ENCODE results near the gene HS6ST3.

HS6ST3 gene

DNA sequence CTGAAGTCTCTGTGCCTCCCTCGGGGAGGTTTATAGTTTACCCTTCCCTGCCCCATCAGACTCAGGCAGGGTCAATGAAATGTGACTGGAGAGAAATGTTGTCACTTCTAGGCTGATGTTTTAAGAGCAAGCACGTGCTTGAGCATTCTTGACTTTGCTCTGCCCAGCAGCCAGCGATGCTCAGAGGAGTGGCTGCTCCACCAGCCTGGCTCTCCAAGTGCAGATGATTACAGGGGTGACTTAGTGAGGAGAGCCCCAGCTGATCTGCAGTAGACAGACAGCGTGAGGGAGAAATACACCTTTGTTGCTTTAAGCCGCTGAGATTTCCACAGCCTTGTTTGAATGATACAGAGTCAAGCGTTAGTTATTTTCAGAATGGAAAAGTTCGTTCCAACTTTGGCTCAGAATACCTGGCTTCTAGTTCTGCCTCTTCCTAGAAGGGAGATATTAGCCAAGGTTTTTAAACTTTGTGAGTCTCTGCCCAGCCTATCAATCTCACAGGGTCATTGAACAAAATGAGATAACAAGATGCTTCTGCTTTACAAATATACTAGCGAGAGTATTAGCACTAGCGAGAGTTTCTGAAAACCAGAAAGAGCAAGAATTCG is 760.7 kb downstream of the HS6ST3 start:
- no peaks in the 10 kb centered on the region for H3K4me1 ChIP-seq (ENCODE audit: insufficient read depth, low read length)
- DNase-seq: no peak
- no peak overlapping the region for H2AFZ ChIP-seq (ENCODE audit: low read depth, low read length)
- no peak overlapping the region for H3K27ac ChIP-seq (ENCODE audit: low read length)
- no peaks in the 10 kb centered on the region for H3K36me3 ChIP-seq (ENCODE audit: insufficient read depth, low read length)
- no peak overlapping the region for H3K4me3 ChIP-seq (ENCODE audit: low read depth in 1 of 2, low read length in 2 of 2)
- H3K9me3 ChIP-seq (ENCODE audit: insufficient read depth, low read length, severe bottlenecking): no peaks in the 10 kb centered on the region
- no peak for TF ChIP-seq EZH2 (IDR thresholded peaks at IDR 0.05; ENCODE audit: borderline replicate concordance, low read depth, low read length, severe bottlenecking)
- TF ChIP-seq, protein P1, sequence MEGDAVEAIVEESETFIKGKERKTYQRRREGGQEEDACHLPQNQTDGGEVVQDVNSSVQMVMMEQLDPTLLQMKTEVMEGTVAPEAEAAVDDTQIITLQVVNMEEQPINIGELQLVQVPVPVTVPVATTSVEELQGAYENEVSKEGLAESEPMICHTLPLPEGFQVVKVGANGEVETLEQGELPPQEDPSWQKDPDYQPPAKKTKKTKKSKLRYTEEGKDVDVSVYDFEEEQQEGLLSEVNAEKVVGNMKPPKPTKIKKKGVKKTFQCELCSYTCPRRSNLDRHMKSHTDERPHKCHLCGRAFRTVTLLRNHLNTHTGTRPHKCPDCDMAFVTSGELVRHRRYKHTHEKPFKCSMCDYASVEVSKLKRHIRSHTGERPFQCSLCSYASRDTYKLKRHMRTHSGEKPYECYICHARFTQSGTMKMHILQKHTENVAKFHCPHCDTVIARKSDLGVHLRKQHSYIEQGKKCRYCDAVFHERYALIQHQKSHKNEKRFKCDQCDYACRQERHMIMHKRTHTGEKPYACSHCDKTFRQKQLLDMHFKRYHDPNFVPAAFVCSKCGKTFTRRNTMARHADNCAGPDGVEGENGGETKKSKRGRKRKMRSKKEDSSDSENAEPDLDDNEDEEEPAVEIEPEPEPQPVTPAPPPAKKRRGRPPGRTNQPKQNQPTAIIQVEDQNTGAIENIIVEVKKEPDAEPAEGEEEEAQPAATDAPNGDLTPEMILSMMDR (IDR thresholded peaks at IDR 0.05; ENCODE audit: borderline replicate concordance, extremely low read depth, low read length, poor library complexity, severe bottlenecking): no peak
- ATAC-seq (ENCODE audit: insufficient read depth, low read depth): no peak
- H3K4me2 ChIP-seq (ENCODE audit: insufficient read depth, low read length): no peak overlapping the region
- no peak overlapping the region for H3K9ac ChIP-seq (ENCODE audit: low read depth, low read length)
- H3K79me2 ChIP-seq (ENCODE audit: insufficient read depth, low read length): no peaks in the 10 kb centered on the region
- H4K20me1 ChIP-seq (ENCODE audit: insufficient read depth, low read length): no peaks in the 10 kb centered on the region
- no peaks in the 10 kb centered on the region for H3K27me3 ChIP-seq (ENCODE audit: insufficient read depth, low read length, poor library complexity)

DNA sequence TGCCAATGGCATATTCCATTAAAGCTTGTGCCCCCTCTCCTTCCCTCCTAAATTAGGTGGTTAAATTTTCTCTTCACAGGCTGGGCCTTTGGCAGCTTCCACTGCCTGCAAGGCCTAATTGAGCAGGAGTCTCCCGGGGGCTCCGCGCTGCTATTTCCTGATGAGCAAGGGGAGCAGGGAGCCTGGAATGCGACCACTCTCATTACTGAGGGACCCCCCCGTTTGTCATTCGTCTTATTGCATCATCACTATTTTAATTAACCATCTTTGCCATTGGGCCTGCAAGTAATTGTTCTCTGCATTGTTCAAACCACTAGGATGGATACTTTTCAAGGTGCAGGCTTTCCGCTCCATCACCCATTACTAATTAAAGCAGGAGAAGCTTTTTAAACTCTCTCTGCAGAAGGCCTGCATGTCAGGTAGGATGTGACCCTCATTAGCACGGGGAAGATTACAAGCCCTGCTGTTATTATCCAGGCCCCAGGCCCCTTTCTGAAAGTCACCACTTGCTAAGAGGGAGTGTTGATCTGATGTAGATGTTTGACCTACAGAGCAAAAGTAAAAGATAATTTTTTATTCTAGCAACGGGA is 762.0 kb downstream of the HS6ST3 start:
- no peak overlapping the region for H3K27ac ChIP-seq (ENCODE audit: low read length)

DNA sequence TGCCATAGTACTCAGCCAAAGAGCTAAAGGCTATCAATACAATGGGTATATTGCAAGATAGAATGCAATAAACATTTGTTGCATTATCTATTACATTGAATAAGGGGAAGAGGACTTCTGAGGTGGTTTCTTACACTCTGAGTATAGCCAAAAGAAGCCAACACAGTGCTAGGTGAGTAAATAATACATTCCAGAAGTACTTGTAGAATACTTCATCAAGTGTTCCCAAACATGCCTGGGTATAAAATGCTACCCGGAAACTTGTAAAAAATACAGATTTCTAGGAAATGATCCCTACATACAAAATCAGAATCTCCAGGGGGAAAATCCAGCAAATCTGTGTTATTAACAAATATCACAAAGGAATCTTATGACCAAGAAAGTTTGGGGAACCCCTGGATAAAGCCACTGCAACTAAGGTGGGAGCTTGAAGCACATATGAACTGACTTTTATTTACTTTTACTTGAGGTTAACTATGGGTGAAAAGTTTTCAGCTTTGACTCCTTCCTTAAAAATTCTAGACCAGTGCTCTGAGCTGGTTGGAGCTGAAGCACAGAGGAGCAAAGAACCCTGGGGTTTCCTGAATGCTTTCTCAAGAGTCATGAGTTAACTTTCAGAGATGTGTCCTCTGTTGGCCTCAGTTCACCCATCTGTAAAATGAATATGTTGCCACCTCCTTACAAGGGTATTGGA is 768.4 kb downstream of the HS6ST3 start:
- no peaks in the 10 kb centered on the region for H3K36me3 ChIP-seq (ENCODE audit: insufficient read depth, low read length)
- H2AFZ ChIP-seq (ENCODE audit: low read depth, low read length): no peak overlapping the region
- no peak overlapping the region for H3K4me2 ChIP-seq (ENCODE audit: insufficient read depth, low read length)
- no peak overlapping the region for H3K4me3 ChIP-seq (ENCODE audit: low read depth in 1 of 2, low read length in 2 of 2)
- H3K27me3 ChIP-seq (ENCODE audit: insufficient read depth, low read length, poor library complexity): no peaks in the 10 kb centered on the region
- no peak overlapping the region for H3K27ac ChIP-seq (ENCODE audit: low read length)
- no peaks in the 10 kb centered on the region for H4K20me1 ChIP-seq (ENCODE audit: insufficient read depth, low read length)
- H3K4me1 ChIP-seq (ENCODE audit: insufficient read depth, low read length): no peaks in the 10 kb centered on the region
- no peaks in the 10 kb centered on the region for H3K79me2 ChIP-seq (ENCODE audit: insufficient read depth, low read length)
- TF ChIP-seq, protein P1 (IDR thresholded peaks at IDR 0.05; ENCODE audit: borderline replicate concordance, extremely low read depth, low read length, poor library complexity, severe bottlenecking): no peak
- no peak for TF ChIP-seq EZH2 (IDR thresholded peaks at IDR 0.05; ENCODE audit: borderline replicate concordance, low read depth, low read length, severe bottlenecking)
- no peak for DNase-seq
- no peaks in the 10 kb centered on the region for H3K9me3 ChIP-seq (ENCODE audit: insufficient read depth, low read length, severe bottlenecking)
- H3K9ac ChIP-seq (ENCODE audit: low read depth, low read length): no peak overlapping the region
- no peak for ATAC-seq (ENCODE audit: insufficient read depth, low read depth)

More for the DNA sequence above, 762.0 kb downstream of the HS6ST3 start:
- TF ChIP-seq, protein P1 (IDR thresholded peaks at IDR 0.05; ENCODE audit: borderline replicate concordance, extremely low read depth, low read length, poor library complexity, severe bottlenecking): no peak
- no peak for TF ChIP-seq EZH2 (IDR thresholded peaks at IDR 0.05; ENCODE audit: borderline replicate concordance, low read depth, low read length, severe bottlenecking)
- ATAC-seq (ENCODE audit: insufficient read depth, low read depth): no peak
- no peak for DNase-seq
- no peaks in the 10 kb centered on the region for H3K36me3 ChIP-seq (ENCODE audit: insufficient read depth, low read length)
- H2AFZ ChIP-seq (ENCODE audit: low read depth, low read length): no peak overlapping the region
- no peak overlapping the region for H3K4me3 ChIP-seq (ENCODE audit: low read depth in 1 of 2, low read length in 2 of 2)
- no peaks in the 10 kb centered on the region for H4K20me1 ChIP-seq (ENCODE audit: insufficient read depth, low read length)
- H3K4me1 ChIP-seq (ENCODE audit: insufficient read depth, low read length): no peaks in the 10 kb centered on the region
- H3K4me2 ChIP-seq (ENCODE audit: insufficient read depth, low read length): no peak overlapping the region
- no peaks in the 10 kb centered on the region for H3K27me3 ChIP-seq (ENCODE audit: insufficient read depth, low read length, poor library complexity)
- no peaks in the 10 kb centered on the region for H3K79me2 ChIP-seq (ENCODE audit: insufficient read depth, low read length)
- no peaks in the 10 kb centered on the region for H3K9me3 ChIP-seq (ENCODE audit: insufficient read depth, low read length, severe bottlenecking)
- no peak overlapping the region for H3K9ac ChIP-seq (ENCODE audit: low read depth, low read length)

Data from DND-41 (cell line).